ENCODE measurements around the gene TMEM108.

Gene TMEM108

GRCh38 chr3:133040696-133041523 lies 2.7 kb downstream of the TMEM108 start:
- TF ChIP-seq GATA2 (IDR thresholded peaks at IDR 0.05; ENCODE audit: low read depth, low read length) (no peak), GATA3 (IDR thresholded peaks at IDR 0.05; ENCODE audit: low read depth, low read length) (no peak)

- no peak for TF ChIP-seq GATA3 (IDR thresholded peaks at IDR 0.05; ENCODE audit: low read depth, low read length)
- TF ChIP-seq GATA2 (IDR thresholded peaks at IDR 0.05; ENCODE audit: low read depth, low read length): no peak
These were observed 3.3 kb downstream of the TMEM108 start for GRCh38 chr3:133041524-133041829.

- TF ChIP-seq GATA3 (IDR thresholded peaks at IDR 0.05; ENCODE audit: low read depth, low read length) (no peak), GATA2 (IDR thresholded peaks at IDR 0.05; ENCODE audit: low read depth, low read length) (no peak)
These were observed 4.6 kb downstream of the TMEM108 start for GRCh38 chr3:133042778-133043177.

GRCh38 chr3:133047980-133048379 lies 9.8 kb downstream of the TMEM108 start:
- no peak for TF ChIP-seq GATA3 (IDR thresholded peaks at IDR 0.05; ENCODE audit: low read depth, low read length)

GRCh38 chr3:133049491-133049890 lies 11.3 kb downstream of the TMEM108 start:
- no peak for TF ChIP-seq GATA2 (IDR thresholded peaks at IDR 0.05; ENCODE audit: low read depth, low read length)
- no peak for TF ChIP-seq GATA3 (IDR thresholded peaks at IDR 0.05; ENCODE audit: low read depth, low read length)

- TF ChIP-seq GATA3 (IDR thresholded peaks at IDR 0.05; ENCODE audit: low read depth, low read length) (no peak), GATA2 (IDR thresholded peaks at IDR 0.05; ENCODE audit: low read depth, low read length) (no peak)
These were observed 12.7 kb downstream of the TMEM108 start for GRCh38 chr3:133050891-133051290.

- no peak for TF ChIP-seq GATA3 (IDR thresholded peaks at IDR 0.05; ENCODE audit: low read depth, low read length)
- no peak for TF ChIP-seq GATA2 (IDR thresholded peaks at IDR 0.05; ENCODE audit: low read depth, low read length)
These were observed 15.3 kb downstream of the TMEM108 start for GRCh38 chr3:133053532-133053931.

GRCh38 chr3:133054586-133054985 lies 16.4 kb downstream of the TMEM108 start:
- no peak for TF ChIP-seq GATA3 (IDR thresholded peaks at IDR 0.05; ENCODE audit: low read depth, low read length)
- no peak for TF ChIP-seq GATA2 (IDR thresholded peaks at IDR 0.05; ENCODE audit: low read depth, low read length)

- TF ChIP-seq GATA2 (IDR thresholded peaks at IDR 0.05; ENCODE audit: low read depth, low read length): no peak
- TF ChIP-seq GATA3 (IDR thresholded peaks at IDR 0.05; ENCODE audit: low read depth, low read length): no peak
These were observed 17.1 kb downstream of the TMEM108 start for GRCh38 chr3:133055339-133055738.

- no peak for TF ChIP-seq GATA3 (IDR thresholded peaks at IDR 0.05; ENCODE audit: low read depth, low read length)
- no peak for TF ChIP-seq GATA2 (IDR thresholded peaks at IDR 0.05; ENCODE audit: low read depth, low read length)
These were observed 20.1 kb downstream of the TMEM108 start for GRCh38 chr3:133058243-133058642.

- TF ChIP-seq GATA2 (IDR thresholded peaks at IDR 0.05; ENCODE audit: low read depth, low read length): no peak
- TF ChIP-seq GATA3 (IDR thresholded peaks at IDR 0.05; ENCODE audit: low read depth, low read length): no peak
These were observed 20.6 kb downstream of the TMEM108 start for GRCh38 chr3:133058831-133059230.

GRCh38 chr3:133065193-133065961 lies 27.2 kb downstream of the TMEM108 start:
- no peak for TF ChIP-seq GATA3 (IDR thresholded peaks at IDR 0.05; ENCODE audit: low read depth, low read length)
- TF ChIP-seq GATA2 (IDR thresholded peaks at IDR 0.05; ENCODE audit: low read depth, low read length): no peak

GRCh38 chr3:133066026-133066425 lies 27.8 kb downstream of the TMEM108 start:
- TF ChIP-seq GATA2 (IDR thresholded peaks at IDR 0.05; ENCODE audit: low read depth, low read length) (no peak), GATA3 (IDR thresholded peaks at IDR 0.05; ENCODE audit: low read depth, low read length) (no peak)

GRCh38 chr3:133069556-133070286 lies 31.5 kb downstream of the TMEM108 start:
- no peak for TF ChIP-seq GATA3 (IDR thresholded peaks at IDR 0.05; ENCODE audit: low read depth, low read length)
- no peak for TF ChIP-seq GATA2 (IDR thresholded peaks at IDR 0.05; ENCODE audit: low read depth, low read length)

All from SH-SY5Y (cell line).